Osteoblast (primary cell): Measurements from ENCODE around the gene HMCES. TPM values are rescaled to one million over a fixed set of nuclear protein-coding genes. Genes with fewer than 3 reads are reported as not detected.

Source experiments
- DNase-seq: peaks from one replicate; pipeline ENCODE4 v3.0.0; 2011; ENCODE audit warnings: low spot score, mixed read lengths; ENCODE audit not compliant: insufficient read length; ENCODE audit errors: missing footprints
- H2AFZ ChIP-seq: 2 replicates; pipeline ENCODE4 v1.6.0; 2011; ENCODE audit warnings: mild to moderate bottlenecking, low read length
- H3K27ac ChIP-seq: 2 replicates; pipeline ENCODE4 v1.5.1; 2011; ENCODE audit warnings: mild to moderate bottlenecking, low read depth, low read length, moderate library complexity
- H3K27me3 ChIP-seq: 2 replicates; pipeline ENCODE4 v1.6.0; 2012; ENCODE audit warnings: mild to moderate bottlenecking, control low read depth, inconsistent platforms, low read length, moderate library complexity; ENCODE audit not compliant: insufficient read depth
- H3K36me3 ChIP-seq: 2 replicates; pipeline ENCODE4 v1.5.1; 2011; ENCODE audit warnings: mild to moderate bottlenecking, low read length, control low read depth, moderate library complexity; ENCODE audit not compliant: insufficient read depth
- H3K4me1 ChIP-seq: 2 replicates; pipeline ENCODE4 v1.5.1; 2011; ENCODE audit warnings: mild to moderate bottlenecking, low read length, control low read depth, moderate library complexity; ENCODE audit not compliant: insufficient read depth
- H3K4me2 ChIP-seq: 2 replicates; pipeline ENCODE4 v1.6.0; 2011; ENCODE audit warnings: mild to moderate bottlenecking, low read length; ENCODE audit not compliant: insufficient read depth
- H3K4me3 ChIP-seq: fragments of 200-600 bp; sonication (generic); 3 replicates; pipeline ENCODE4 v1.5.1; 2012; ENCODE audit warnings: mild to moderate bottlenecking, low read length, inconsistent platforms; ENCODE audit not compliant: insufficient read depth
- H3K79me2 ChIP-seq: 2 replicates; pipeline ENCODE4 v1.6.0; 2012; ENCODE audit warnings: mild to moderate bottlenecking, low read length, control low read depth, inconsistent platforms; ENCODE audit not compliant: insufficient read depth
- H3K9me3 ChIP-seq: 2 replicates; pipeline ENCODE4 v1.5.1; 2011; ENCODE audit warnings: low read depth, low read length, control low read depth
- H4K20me1 ChIP-seq: 2 replicates; pipeline ENCODE4 v1.6.0; 2012; ENCODE audit warnings: mild to moderate bottlenecking, low read length, control low read depth; ENCODE audit not compliant: insufficient read depth
- CTCF ChIP-seq: IDR thresholded peaks from 2 replicates; pipeline ENCODE4 v1.5.1; 2011; ENCODE audit warnings: mild to moderate bottlenecking, low read depth, low read length, moderate library complexity; ENCODE audit errors: extremely low read depth
- total RNA-seq: library from RNA; depleted of rRNA; stranded (reverse); fragments of >200 nt; gene quantifications from 2 replicates; pipeline ENCODE4 v1.2.3, GENCODE V29; 2012

HMCES gene
- total RNA-seq, 1 donor: 10.5 TPM

GRCh38 chr3:129278966-129279906 is 566 bp downstream of the HMCES start:
- peaks cover 35% of the 10 kb centered on the region for H3K36me3 ChIP-seq
- H3K9me3 ChIP-seq: no peaks in the 10 kb centered on the region
- no peak for TF ChIP-seq CTCF
- H3K4me1 ChIP-seq: peaks cover 17% of the 10 kb centered on the region
- peak overlapping the region; percentile 81 for H3K4me3 ChIP-seq
- no peaks in the 10 kb centered on the region for H3K27me3 ChIP-seq
- DNase-seq: peak; percentile 92
- peaks cover 11% of the 10 kb centered on the region for H4K20me1 ChIP-seq
- H3K4me2 ChIP-seq: peak overlapping the region; percentile 89
- H3K27ac ChIP-seq: peak overlapping the region; percentile 77
- peaks cover 19% of the 10 kb centered on the region for H3K79me2 ChIP-seq
- H2AFZ ChIP-seq: peak overlapping the region; percentile 77

- TF ChIP-seq CTCF: no peak
- peaks cover 17% of the 10 kb centered on the region for H3K4me1 ChIP-seq
- no peak overlapping the region for H2AFZ ChIP-seq
- H3K27ac ChIP-seq: peak overlapping the region; percentile 77
- H3K79me2 ChIP-seq: peaks cover 16% of the 10 kb centered on the region
- no peaks in the 10 kb centered on the region for H3K27me3 ChIP-seq
- no peaks in the 10 kb centered on the region for H3K9me3 ChIP-seq
- DNase-seq: no peak
- peak overlapping the region; percentile 81 for H3K4me3 ChIP-seq
- H3K36me3 ChIP-seq: peaks cover 26% of the 10 kb centered on the region
- H4K20me1 ChIP-seq: peaks cover 9% of the 10 kb centered on the region
- H3K4me2 ChIP-seq: peak overlapping the region; percentile 89
Observed at GRCh38 chr3:129280183-129280582, 1.5 kb downstream of the HMCES start.

- no peak overlapping the region for H3K4me3 ChIP-seq
- no peak overlapping the region for H3K27ac ChIP-seq
- H2AFZ ChIP-seq: no peak overlapping the region
- no peak overlapping the region for H3K4me2 ChIP-seq
- TF ChIP-seq CTCF: no peak
- no peak for DNase-seq
- peaks cover 4% of the 10 kb centered on the region for H4K20me1 ChIP-seq
- peaks cover 12% of the 10 kb centered on the region for H3K36me3 ChIP-seq
- H3K79me2 ChIP-seq: peaks cover 16% of the 10 kb centered on the region
- H3K9me3 ChIP-seq: no peaks in the 10 kb centered on the region
- no peaks in the 10 kb centered on the region for H3K27me3 ChIP-seq
- H3K4me1 ChIP-seq: peaks cover 17% of the 10 kb centered on the region
Observed at GRCh38 chr3:129281726-129282125, 3.1 kb downstream of the HMCES start.

- H2AFZ ChIP-seq: no peak overlapping the region
- no peaks in the 10 kb centered on the region for H3K27me3 ChIP-seq
- H4K20me1 ChIP-seq: peaks cover 4% of the 10 kb centered on the region
- H3K4me3 ChIP-seq: no peak overlapping the region
- H3K36me3 ChIP-seq: peaks cover 6% of the 10 kb centered on the region
- H3K27ac ChIP-seq: peak overlapping the region; percentile 43
- peak overlapping the region; percentile 22 for H3K4me2 ChIP-seq
- no peak for DNase-seq
- peaks cover 18% of the 10 kb centered on the region for H3K79me2 ChIP-seq
- no peaks in the 10 kb centered on the region for H3K9me3 ChIP-seq
- no peak for TF ChIP-seq CTCF
- peaks cover 11% of the 10 kb centered on the region for H3K4me1 ChIP-seq
Observed at GRCh38 chr3:129282727-129283327, 4.2 kb downstream of the HMCES start.
